ENCODE data around the gene MICU1.

DNA sequence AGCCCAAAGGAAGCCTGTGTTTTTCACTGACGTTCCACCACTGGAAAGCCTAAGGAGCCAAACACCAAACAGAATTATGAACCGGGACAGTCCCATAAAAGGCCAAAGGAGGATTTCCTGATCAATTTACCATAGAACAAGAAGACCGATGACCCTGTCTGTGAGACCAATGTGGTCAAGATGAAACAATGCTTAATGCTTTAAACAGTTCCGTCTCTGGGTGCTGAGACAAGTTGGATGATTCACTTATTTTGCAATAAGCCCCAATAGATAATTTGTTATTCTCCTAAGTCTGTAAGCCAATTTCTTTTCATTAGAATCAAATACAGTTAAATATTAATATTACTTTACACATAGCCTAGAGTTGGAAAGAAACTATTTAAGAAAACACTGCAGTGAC is 134.9 kb downstream of the MICU1 start:
- TF ChIP-seq, protein P1, sequence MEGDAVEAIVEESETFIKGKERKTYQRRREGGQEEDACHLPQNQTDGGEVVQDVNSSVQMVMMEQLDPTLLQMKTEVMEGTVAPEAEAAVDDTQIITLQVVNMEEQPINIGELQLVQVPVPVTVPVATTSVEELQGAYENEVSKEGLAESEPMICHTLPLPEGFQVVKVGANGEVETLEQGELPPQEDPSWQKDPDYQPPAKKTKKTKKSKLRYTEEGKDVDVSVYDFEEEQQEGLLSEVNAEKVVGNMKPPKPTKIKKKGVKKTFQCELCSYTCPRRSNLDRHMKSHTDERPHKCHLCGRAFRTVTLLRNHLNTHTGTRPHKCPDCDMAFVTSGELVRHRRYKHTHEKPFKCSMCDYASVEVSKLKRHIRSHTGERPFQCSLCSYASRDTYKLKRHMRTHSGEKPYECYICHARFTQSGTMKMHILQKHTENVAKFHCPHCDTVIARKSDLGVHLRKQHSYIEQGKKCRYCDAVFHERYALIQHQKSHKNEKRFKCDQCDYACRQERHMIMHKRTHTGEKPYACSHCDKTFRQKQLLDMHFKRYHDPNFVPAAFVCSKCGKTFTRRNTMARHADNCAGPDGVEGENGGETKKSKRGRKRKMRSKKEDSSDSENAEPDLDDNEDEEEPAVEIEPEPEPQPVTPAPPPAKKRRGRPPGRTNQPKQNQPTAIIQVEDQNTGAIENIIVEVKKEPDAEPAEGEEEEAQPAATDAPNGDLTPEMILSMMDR (IDR thresholded peaks at IDR 0.05; ENCODE audit: low read depth, low read length, poor library complexity, severe bottlenecking) = no peak
- TF ChIP-seq EZH2phosphoT487 (IDR thresholded peaks at IDR 0.05; ENCODE audit: borderline replicate concordance, low read length) = no peak
